Lung (tissue), 12 donors: ENCODE results near the gene PHEX. TPM values are rescaled to one million over a fixed set of nuclear protein-coding genes. Genes with fewer than 3 reads are reported as not detected.
A peak's percentile ranks its signal among the peaks of the same experiment; 100 is the strongest.

Experiments
- ATAC-seq: fragments of 200-7000 bp; cut with Tn5 transposase; one replicate; pipeline ENCODE4 v1.9.1; 2020; ENCODE audit warnings: moderate number of reproducible peaks; ENCODE audit not compliant: insufficient read depth, low FRiP score
- DNase-seq, 3 donors: peaks; one replicate each; pipeline ENCODE4 v3.0.0-alpha.2; 2013 to 2017
- H3K27ac ChIP-seq, 2 donors: one replicate each; pipeline ENCODE4 v1.5.1; 2013; ENCODE audit warnings: mild to moderate bottlenecking in 2 of 2, moderate library complexity in 2 of 2, control low read depth in 1 of 2, inconsistent platforms in 1 of 2, low read depth in 1 of 2, low read length in 1 of 2
- H3K27me3 ChIP-seq, 3 donors: one replicate each; pipeline ENCODE4 v1.5.1; 2013; ENCODE audit warnings: low read length in 2 of 3; ENCODE audit not compliant: control insufficient read depth in 3 of 3, insufficient read depth in 3 of 3
- H3K36me3 ChIP-seq, 4 donors: one replicate each; pipeline ENCODE4 v1.5.1; 2013; ENCODE audit warnings: low read length in 4 of 4, mild to moderate bottlenecking in 1 of 4, moderate library complexity in 1 of 4; ENCODE audit not compliant: control insufficient read depth in 4 of 4, insufficient read depth in 4 of 4
- H3K4me1 ChIP-seq, 5 donors: one replicate each; pipeline ENCODE4 v1.5.1; 2013; ENCODE audit warnings: low read length in 5 of 5, mild to moderate bottlenecking in 2 of 5, moderate library complexity in 1 of 5; ENCODE audit not compliant: control insufficient read depth in 5 of 5, insufficient read depth in 5 of 5
- H3K4me3 ChIP-seq: one replicate; pipeline ENCODE4 v1.5.1; 2013; ENCODE audit warnings: mild to moderate bottlenecking, control low read depth, moderate library complexity
- H3K9ac ChIP-seq, 2 donors: one replicate each; pipeline ENCODE4 v1.5.1; 2013; ENCODE audit warnings: low read length in 2 of 2, control low read depth in 1 of 2; ENCODE audit not compliant: insufficient read depth in 1 of 2
- H3K9me3 ChIP-seq, 4 donors: one replicate each; pipeline ENCODE4 v1.5.1; 2013; ENCODE audit warnings: low read length in 3 of 4, mild to moderate bottlenecking in 1 of 4, moderate library complexity in 1 of 4; ENCODE audit not compliant: control insufficient read depth in 4 of 4, insufficient read depth in 3 of 4
- CTCF ChIP-seq: IDR thresholded peaks from 2 replicates; pipeline ENCODE4 v1.5.1; 2012; ENCODE audit warnings: mild to moderate bottlenecking; ENCODE audit errors: control extremely low read depth, extremely low read depth
- WGBS, 2 donors: extraction: QIAGEN DNeasy Blood & Tissue Kit; methylation state at CpG; one replicate each; pipeline ENCODE4 v1.1.7; 2013; 5-methylcytosine and 5-hydroxymethylcytosine counted together
- polyA plus RNA-seq, 2 donors: library from polyadenylated mRNA; stranded (reverse); fragments of 200-250 nt; gene quantifications; one replicate each; pipeline ENCODE4 v1.2.1, GENCODE V29; 2013
- total RNA-seq, 2 donors: library from RNA; depleted of rRNA in 1 of 2; stranded (reverse); fragments of >200 nt in 1 of 2; gene quantifications; one replicate each; pipeline ENCODE4 v1.2.1, GENCODE V29; 2014 to 2021
- donor health status: control.
- donor health status: control.
- donor health status: Bipolar disorder and iron deficiency.
- donor health status: healthy.
- donor health status: DM: yes; HTN: yes; CAD: no.

PHEX gene
- total and polyA plus RNA-seq, 4 donors: 0.59 to 15.4 (median 3.8) TPM

- no peaks in the 10 kb centered on the region for H3K36me3 ChIP-seq
- DNase-seq: peak in 2 of 3 donors; percentile 31 to 44
- no peak overlapping the region for H3K9ac ChIP-seq
- H3K27ac ChIP-seq: no peak overlapping the region
- H3K4me3 ChIP-seq: no peak overlapping the region
- H3K9me3 ChIP-seq: no peaks in the 10 kb centered on the region
- WGBS, 2 donors: 75 to 94% methylated on average over 5 of the region's 5 CpGs
- peaks cover 0 to 15% (median 3%) of the 10 kb centered on the region in 3 donors for H3K27me3 ChIP-seq
- TF ChIP-seq CTCF: no peak
- H3K4me1 ChIP-seq: no peaks in the 10 kb centered on the region
- ATAC-seq: no peak
Observed at GRCh38 chrX:22159071-22159470, 126.9 kb downstream of the PHEX start.

GRCh38 chrX:22163326-22163725 is 131.2 kb downstream of the PHEX start:
- no peak for TF ChIP-seq CTCF
- Histone ChIP-seq H3K4me3 (no peak overlapping the region), H3K27ac (no peak overlapping the region), H3K27me3 (peaks cover 0 to 6% (median 3%) of the 10 kb centered on the region in 3 donors), H3K4me1 (no peaks in the 10 kb centered on the region), H3K9ac (no peak overlapping the region), H3K36me3 (no peaks in the 10 kb centered on the region), H3K9me3 (no peaks in the 10 kb centered on the region)
- WGBS, 2 donors: 78 to 87% methylated on average over 3 of the region's 3 CpGs
- ATAC-seq: no peak
- no peak for DNase-seq

GRCh38 chrX:22164770-22165388 is 132.8 kb downstream of the PHEX start:
- ATAC-seq: no peak
- Histone ChIP-seq H3K9me3 (no peaks in the 10 kb centered on the region), H3K4me1 (no peaks in the 10 kb centered on the region), H3K27ac (no peak overlapping the region), H3K9ac (no peak overlapping the region), H3K36me3 (no peaks in the 10 kb centered on the region), H3K27me3 (peaks cover 0 to 6% (median 0%) of the 10 kb centered on the region in 3 donors), H3K4me3 (no peak overlapping the region)
- WGBS, 2 donors: 59 to 83% methylated on average over 3 of the region's 3 CpGs
- no peak for DNase-seq
- no peak for TF ChIP-seq CTCF
